Ovary (tissue), 3 donors: ENCODE results near the gene ADK.

Experiments
- EP300 ChIP-seq: sonication (generic); formaldehyde crosslinking; IDR thresholded peaks from one replicate; pipeline ENCODE4 v1.6.1; 2017; ENCODE audit warnings: antibody characterized with exemption
- POLR2A ChIP-seq: fragments of 450-650 bp; IDR thresholded peaks from one replicate; pipeline ENCODE4 v1.6.1; 2017; ENCODE audit warnings: antibody characterized with exemption, mild to moderate bottlenecking, moderate library complexity
- TF ChIP-seq, protein P1 (sequence below), 3 donors: fragments of 450-650 bp in 2 of 3; fragments of 200-600 bp in 1 of 3; IDR thresholded peaks; one replicate each; pipeline versions ENCODE4 v1.5.1 to v1.8.0; 2016 to 2022; ENCODE audit warnings: antibody characterized with exemption in 3 of 3, mild to moderate bottlenecking in 1 of 3
- donor health status: DM: no; HTN: no; CAD: no.

DNA sequence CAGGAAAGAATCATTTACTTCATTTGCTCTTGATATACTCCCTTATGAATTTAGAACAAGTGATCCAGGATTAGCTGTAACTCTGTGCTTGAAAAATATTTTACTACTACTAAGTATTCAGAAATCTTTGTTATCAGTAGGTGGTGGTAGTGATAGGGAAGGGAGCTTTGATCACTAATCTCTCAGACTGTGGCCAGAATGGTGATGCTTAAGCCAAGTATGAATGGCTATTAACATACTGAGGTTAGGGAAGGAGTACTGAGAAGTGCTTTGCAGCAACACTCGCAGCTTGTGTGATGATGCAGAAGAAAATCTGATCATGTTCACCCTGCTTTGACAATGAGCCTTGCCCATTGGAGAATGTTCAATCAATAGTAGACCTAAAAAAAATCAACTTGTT is 29.7 kb upstream of the ADK start:
- TF ChIP-seq, protein P1, sequence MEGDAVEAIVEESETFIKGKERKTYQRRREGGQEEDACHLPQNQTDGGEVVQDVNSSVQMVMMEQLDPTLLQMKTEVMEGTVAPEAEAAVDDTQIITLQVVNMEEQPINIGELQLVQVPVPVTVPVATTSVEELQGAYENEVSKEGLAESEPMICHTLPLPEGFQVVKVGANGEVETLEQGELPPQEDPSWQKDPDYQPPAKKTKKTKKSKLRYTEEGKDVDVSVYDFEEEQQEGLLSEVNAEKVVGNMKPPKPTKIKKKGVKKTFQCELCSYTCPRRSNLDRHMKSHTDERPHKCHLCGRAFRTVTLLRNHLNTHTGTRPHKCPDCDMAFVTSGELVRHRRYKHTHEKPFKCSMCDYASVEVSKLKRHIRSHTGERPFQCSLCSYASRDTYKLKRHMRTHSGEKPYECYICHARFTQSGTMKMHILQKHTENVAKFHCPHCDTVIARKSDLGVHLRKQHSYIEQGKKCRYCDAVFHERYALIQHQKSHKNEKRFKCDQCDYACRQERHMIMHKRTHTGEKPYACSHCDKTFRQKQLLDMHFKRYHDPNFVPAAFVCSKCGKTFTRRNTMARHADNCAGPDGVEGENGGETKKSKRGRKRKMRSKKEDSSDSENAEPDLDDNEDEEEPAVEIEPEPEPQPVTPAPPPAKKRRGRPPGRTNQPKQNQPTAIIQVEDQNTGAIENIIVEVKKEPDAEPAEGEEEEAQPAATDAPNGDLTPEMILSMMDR (IDR thresholded peaks at IDR 0.05) = no peak
- TF ChIP-seq POLR2A (no peak), EP300 (no peak)
